Stimulated activated effector memory CD8-positive, alpha-beta T cell treated with anti-CD3 and anti-CD28 coated beads, Interleukin-12 subunit alpha, Interleukin-12 subunit beta, amount 100 ng/mL, for 72 hours (primary cell): Measurements from ENCODE around the gene ARFGEF3.

Experiments used
- ATAC-seq: fragments of 150-1000 bp; cut with Tn5 transposase; 2 replicates; pipeline ENCODE4 v1.10.0; 2021
- DNase-seq, 2 donors: peaks; one replicate each; pipeline ENCODE4 v3.0.0; 2021 to 2022; ENCODE audit warnings: low spot score in 2 of 2
- H3K27ac Mint-ChIP-seq: one replicate; pipeline ENCODE4 v1.8.0; 2022; ENCODE audit warnings: mild to moderate bottlenecking, mixed read lengths
- H3K36me3 Mint-ChIP-seq: one replicate; pipeline ENCODE4 v1.8.0; 2022; ENCODE audit warnings: mild to moderate bottlenecking, mixed read lengths
- H3K4me1 Mint-ChIP-seq: one replicate; pipeline ENCODE4 v1.8.0; 2022; ENCODE audit warnings: mixed read lengths
- H3K4me3 Mint-ChIP-seq: one replicate; pipeline ENCODE4 v1.8.0; 2022; ENCODE audit warnings: mild to moderate bottlenecking, mixed read lengths
- H3K9me3 Mint-ChIP-seq: one replicate; pipeline ENCODE4 v1.8.0; 2022; ENCODE audit warnings: mixed read lengths

Gene ARFGEF3

DNA sequence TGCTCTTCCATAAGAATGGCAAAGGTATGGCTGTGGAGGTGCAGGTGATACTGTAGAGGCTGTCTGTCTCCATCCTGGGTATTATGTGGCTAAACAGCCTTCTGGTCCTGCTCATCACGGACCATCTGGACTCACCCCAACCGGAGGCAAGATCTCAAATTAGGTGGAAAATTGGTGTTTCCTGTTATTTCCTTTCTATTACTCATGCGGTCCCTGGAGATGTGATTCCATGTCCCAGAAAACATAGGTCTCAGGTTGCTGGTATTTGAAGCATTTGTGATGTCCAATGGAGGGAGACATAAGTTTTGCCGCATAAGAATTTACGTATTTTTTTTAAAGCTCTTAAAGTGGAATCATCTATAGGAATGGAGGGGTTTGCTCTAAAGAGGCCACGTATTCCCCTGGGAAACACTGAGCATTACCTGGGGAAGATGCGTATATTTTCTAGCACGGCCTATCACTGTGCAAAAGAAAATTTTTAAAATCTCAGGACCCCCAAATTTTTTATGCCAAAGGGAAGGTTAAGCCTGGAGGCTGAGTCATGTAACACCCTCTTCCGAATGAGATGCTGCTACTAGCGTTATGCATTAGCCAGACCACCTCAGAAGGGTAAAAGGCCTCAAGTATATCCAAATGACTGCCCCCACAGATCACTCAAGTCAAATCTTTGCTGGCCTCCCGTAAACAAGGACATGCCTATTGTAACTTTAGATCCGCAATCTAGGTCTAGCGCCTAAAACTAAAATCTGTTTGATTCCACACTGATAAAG is 78.9 kb downstream of the ARFGEF3 start:
- no peak overlapping the region for H3K27ac Mint-ChIP-seq
- H3K4me3 Mint-ChIP-seq, result no peak overlapping the region
- ATAC-seq (no peak), DNase-seq (no peak)
- no peaks in the 10 kb centered on the region for H3K9me3 Mint-ChIP-seq
- H3K4me1 Mint-ChIP-seq, result no peaks in the 10 kb centered on the region
- no peaks in the 10 kb centered on the region for H3K36me3 Mint-ChIP-seq

DNA sequence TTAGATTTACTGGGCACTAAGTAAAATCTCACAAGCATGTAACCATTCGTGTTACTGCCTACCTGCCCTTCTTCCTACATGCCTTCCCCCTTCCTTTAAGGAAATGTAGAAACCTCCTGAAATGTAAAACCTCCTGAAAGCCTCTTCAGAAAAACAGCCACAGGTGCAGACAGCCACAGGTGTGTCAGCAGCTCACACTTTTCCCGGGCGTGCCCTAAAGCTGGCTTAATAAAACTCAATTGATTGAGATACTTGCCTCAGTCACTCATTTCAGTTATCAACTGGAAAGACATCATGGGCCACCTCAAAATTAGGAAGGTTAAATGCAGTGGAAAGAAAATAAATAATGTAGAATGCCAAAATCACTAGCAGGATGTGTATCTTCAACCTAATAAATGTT is 79.6 kb downstream of the ARFGEF3 start:
- ATAC-seq, result no peak
- no peaks in the 10 kb centered on the region for H3K4me1 Mint-ChIP-seq

DNA sequence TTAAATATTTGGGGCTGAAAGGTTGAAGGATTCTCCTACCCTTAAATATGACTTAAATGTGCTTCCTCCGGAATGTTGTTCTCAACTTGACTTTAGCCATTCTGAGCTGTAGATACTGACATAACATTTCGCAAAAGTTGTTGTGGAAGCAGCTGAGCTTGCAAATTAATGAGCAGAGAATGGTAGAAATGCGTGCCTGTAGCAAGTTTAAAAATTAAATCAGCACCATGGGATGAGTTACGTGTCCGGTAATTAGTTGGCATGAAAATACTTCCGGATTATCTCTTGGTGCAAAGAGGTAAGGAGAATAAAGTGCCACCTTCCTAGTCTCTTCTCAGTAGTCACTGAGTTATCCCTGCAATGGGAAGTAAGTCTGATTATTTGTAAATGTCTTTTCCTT is 80.2 kb downstream of the ARFGEF3 start:
- ATAC-seq (no peak), DNase-seq (no peak)
- Mint-ChIP-seq H3K4me3 (no peak overlapping the region), H3K4me1 (no peaks in the 10 kb centered on the region), H3K36me3 (no peaks in the 10 kb centered on the region), H3K9me3 (no peaks in the 10 kb centered on the region), H3K27ac (no peak overlapping the region)

More for the DNA sequence above, 79.6 kb downstream of the ARFGEF3 start:
- Mint-ChIP-seq H3K9me3 (no peaks in the 10 kb centered on the region), H3K27ac (no peak overlapping the region), H3K4me3 (no peak overlapping the region), H3K36me3 (no peaks in the 10 kb centered on the region)
- DNase-seq, result no peak

DNA sequence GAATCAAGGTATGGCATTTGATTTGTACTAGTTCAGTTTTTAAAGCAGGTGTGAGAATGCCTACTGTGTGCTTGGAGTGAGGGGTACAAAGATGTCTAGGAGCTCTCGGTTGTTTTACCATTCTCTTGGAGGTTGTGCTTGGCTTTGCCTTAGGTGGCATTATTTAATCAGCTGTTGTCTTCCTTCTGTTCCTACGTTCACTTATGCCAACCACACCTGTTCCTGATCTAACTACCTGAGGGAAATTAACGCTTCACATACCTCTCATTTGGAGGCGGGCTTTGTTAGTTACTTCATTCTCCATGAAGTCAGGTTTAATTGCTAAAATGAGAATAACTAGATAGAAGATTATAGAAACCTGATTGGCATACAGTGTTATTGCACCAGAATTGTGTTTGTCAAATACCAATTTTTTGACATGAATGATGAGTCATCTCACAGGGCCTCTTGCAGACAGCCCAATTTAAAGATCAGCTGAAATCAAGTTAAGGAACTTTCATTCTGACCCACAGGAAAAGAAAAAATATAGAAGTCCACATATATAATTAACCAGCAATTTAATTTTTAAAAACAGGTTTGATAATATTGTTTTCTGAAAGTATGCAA is 81.4 kb downstream of the ARFGEF3 start:
- ATAC-seq, result no peak
- H3K4me3 Mint-ChIP-seq, result no peak overlapping the region
- DNase-seq, result no peak
- H3K9me3 Mint-ChIP-seq, result no peaks in the 10 kb centered on the region
- no peaks in the 10 kb centered on the region for H3K36me3 Mint-ChIP-seq
- H3K4me1 Mint-ChIP-seq, result no peaks in the 10 kb centered on the region
- H3K27ac Mint-ChIP-seq, result no peak overlapping the region

DNA sequence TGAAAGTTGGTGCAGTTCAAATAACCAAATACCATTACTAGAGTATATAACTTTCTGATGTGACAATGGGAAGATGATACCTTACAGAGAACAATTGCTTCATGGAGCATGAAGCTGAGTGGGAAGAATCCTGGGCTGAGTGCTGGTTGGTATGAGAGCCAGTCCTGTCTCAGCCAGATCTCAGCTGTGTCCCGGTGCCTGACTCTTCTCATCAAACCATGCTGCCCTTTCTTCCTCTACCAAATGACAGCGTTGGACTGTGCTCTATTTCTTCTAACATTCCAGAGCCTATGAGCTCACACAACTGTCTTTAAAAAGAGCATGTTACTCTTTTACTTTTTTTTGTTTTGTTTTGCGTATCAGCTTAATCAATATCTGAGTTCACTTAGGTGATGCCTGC is 84.0 kb downstream of the ARFGEF3 start:
- Mint-ChIP-seq H3K4me3 (no peak overlapping the region), H3K9me3 (no peaks in the 10 kb centered on the region), H3K36me3 (no peaks in the 10 kb centered on the region), H3K4me1 (no peaks in the 10 kb centered on the region), H3K27ac (no peak overlapping the region)
- ATAC-seq (no peak), DNase-seq (no peak)

DNA sequence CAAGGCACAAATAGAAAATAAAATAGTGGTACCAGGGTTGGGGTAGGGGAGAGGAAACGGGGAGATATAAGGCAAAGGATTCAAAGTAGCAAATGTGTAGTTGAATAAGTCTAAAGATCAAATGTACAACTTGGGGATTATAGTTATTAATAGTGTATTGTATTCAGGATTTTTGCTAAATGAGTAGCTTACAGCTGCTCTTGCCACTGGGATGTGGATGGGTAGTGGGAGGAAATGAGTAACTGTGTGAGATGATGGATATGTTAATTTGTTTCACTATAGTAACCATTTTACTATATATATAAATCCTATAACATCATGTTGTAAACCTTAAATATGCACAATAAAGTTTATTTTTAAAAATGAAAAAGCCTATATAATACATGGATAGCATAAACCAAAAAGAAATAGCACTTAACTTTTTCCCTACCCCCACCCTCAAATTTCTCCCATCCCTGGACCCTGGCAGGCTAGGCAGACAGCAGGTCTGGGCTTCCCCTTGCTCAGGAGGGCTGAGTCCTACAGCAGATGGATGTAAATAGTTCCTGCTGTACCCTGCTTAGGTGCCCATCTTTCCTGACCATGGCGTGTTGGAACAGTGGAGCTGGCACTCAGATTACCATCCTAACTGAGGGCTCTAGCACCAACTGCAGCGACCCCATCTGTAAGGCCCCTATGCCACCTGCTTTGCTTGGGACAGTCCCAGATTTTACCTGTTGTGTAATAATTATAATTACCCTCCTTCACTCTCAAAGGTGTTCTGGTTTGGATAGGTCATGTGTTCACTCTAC is 85.1 kb downstream of the ARFGEF3 start:
- Mint-ChIP-seq H3K27ac (no peak overlapping the region), H3K4me1 (no peaks in the 10 kb centered on the region), H3K4me3 (no peak overlapping the region), H3K36me3 (no peaks in the 10 kb centered on the region), H3K9me3 (no peaks in the 10 kb centered on the region)
- DNase-seq, result no peak
- ATAC-seq, result no peak

DNA sequence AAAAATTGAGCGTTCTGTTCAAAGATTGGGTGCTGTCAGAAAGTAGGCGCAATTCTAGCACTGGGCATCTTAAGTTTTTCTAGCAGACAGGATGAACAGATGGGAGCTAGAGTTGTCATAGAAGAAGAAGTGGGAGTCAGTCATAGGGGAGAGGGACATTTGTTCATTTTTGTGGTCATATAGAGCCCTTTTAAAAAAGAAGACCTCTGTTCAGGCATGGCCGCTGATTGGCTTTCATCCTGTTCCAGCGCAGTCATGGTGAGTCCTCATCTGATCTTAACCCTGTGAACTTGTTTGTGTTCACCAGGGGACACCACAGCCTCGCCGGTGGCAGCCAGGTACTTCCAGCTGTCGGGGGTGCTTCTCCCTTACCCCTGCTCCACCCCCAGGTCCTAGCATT is 86.3 kb downstream of the ARFGEF3 start:
- no peaks in the 10 kb centered on the region for H3K9me3 Mint-ChIP-seq
- H3K4me1 Mint-ChIP-seq, result no peaks in the 10 kb centered on the region
- no peaks in the 10 kb centered on the region for H3K36me3 Mint-ChIP-seq
- DNase-seq (no peak), ATAC-seq (no peak)
- H3K27ac Mint-ChIP-seq, result no peak overlapping the region
- no peak overlapping the region for H3K4me3 Mint-ChIP-seq

DNA sequence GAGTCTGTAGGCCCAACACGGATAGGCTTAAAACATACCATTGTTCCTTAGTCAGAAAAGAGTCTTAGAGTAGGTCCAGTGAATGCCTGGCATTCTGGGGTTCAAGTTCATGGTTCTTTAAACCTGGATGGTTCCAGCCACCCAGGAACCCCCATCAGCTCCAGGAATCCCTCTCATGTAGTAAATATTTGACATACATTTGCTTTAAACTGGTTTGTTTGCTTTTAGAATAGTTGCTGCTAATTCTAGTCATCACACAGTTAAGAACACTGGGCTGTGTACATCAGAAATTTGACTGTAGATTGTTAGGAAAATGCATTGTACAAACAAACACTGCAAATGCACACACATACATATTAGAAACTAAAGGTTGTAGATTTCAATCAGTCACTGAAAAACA is 87.1 kb downstream of the ARFGEF3 start:
- Mint-ChIP-seq H3K9me3 (no peaks in the 10 kb centered on the region), H3K4me1 (no peaks in the 10 kb centered on the region), H3K36me3 (peaks cover 4% of the 10 kb centered on the region), H3K27ac (no peak overlapping the region), H3K4me3 (no peak overlapping the region)
- no peak for ATAC-seq
- no peak for DNase-seq

DNA sequence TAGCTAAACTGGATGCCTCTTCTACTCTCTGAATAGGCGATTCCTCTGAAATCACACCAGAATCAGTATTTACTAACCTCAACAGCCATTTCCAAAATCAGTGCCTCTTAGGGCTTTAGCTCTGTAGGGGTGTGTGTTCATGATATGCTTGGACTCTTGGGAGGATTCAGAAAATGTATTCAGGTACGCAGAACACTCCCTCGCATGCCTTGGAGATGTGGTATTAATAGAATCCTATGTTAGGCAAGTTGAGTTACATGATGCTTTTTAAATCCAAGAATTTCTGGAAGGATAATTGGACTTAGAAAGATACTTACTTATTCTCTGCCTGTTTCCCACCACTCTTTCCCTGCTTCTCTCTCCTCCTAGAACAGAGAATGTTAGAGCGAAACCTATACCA is 88.3 kb downstream of the ARFGEF3 start:
- H3K36me3 Mint-ChIP-seq, result peaks cover 5% of the 10 kb centered on the region
- no peak for ATAC-seq
- H3K4me1 Mint-ChIP-seq, result no peaks in the 10 kb centered on the region
- H3K9me3 Mint-ChIP-seq, result no peaks in the 10 kb centered on the region
- no peak for DNase-seq
- H3K4me3 Mint-ChIP-seq, result no peak overlapping the region
- H3K27ac Mint-ChIP-seq, result no peak overlapping the region

DNA sequence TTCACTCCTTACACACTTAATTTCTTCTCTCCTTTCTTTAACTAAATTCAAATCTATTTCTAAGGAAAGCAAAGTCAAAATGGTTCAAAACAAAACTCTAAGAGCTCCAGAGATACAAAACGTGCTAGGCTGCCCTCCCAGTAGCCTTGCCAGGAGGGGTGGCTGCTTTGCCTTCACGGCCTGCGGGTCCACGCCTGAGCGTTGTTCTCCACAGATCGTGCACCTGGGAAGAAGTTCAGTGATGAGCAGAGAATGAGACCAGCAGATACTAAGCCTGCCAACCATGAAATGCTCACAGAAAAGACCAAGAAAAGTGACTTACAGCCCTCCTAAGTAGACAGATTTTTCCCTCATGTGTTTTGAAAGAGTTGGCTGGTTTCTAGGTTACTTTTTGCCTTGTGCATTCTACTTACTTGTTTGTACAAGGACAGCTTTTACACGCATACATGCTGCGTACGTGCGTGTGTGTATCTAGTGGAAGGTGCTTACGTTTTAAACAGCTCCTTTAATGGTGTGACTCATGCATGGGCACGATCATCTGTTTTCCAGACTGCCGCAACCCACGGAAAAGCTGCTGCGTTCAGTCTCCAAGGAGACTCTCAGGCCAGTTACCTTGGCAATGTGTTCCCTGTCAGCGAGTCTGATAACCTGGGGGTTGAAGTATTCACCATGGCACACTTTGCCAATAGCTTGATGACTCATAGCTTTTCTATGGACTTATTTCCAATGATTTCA is 88.9 kb downstream of the ARFGEF3 start:
- no peaks in the 10 kb centered on the region for H3K9me3 Mint-ChIP-seq

DNA sequence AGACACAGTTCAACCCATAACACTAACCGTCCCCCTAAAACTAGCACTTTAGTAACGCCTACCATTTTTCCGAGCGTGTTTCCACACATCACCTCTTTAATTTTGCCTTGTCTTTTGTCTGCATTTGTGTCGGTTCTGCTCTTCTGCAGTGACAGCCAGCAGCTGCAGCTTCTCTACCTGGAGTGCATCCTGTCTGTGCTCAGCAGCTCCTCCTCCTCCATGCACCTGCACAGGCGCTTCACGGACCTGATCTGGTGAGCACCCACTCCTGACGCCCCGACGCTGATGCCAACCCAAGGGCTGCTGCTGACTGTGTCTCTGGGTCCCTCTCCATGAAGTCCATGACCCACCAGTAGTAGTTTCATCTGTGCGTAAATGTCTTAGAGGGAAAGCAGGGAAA is 92.0 kb downstream of the ARFGEF3 start:
- DNase-seq (no peak), ATAC-seq (no peak)
- Mint-ChIP-seq H3K4me3 (no peak overlapping the region), H3K27ac (no peak overlapping the region), H3K36me3 (peaks cover 5% of the 10 kb centered on the region), H3K4me1 (no peaks in the 10 kb centered on the region), H3K9me3 (no peaks in the 10 kb centered on the region)

More for the DNA sequence above, 88.9 kb downstream of the ARFGEF3 start:
- Mint-ChIP-seq H3K4me1 (no peaks in the 10 kb centered on the region), H3K27ac (no peak overlapping the region), H3K4me3 (no peak overlapping the region), H3K36me3 (peaks cover 5% of the 10 kb centered on the region)
- DNase-seq (no peak), ATAC-seq (no peak)

DNA sequence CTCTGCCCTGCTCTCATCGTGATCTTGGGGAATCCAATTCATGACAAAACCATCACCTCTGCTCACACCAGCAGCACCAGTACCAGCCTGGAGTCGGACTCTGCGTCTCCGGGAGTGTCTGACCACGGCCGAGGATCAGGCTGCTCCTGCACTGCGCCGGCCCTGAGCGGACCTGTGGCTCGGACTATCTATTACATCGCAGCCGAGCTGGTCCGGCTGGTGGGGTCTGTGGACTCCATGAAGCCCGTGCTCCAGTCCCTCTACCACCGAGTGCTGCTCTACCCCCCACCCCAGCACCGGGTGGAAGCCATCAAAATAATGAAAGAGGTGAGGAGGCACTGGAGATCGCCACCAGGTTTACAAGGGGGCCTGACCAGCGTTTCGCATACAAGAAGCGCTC is 93.7 kb downstream of the ARFGEF3 start:
- DNase-seq (no peak), ATAC-seq (no peak)
- Mint-ChIP-seq H3K36me3 (peaks cover 5% of the 10 kb centered on the region), H3K4me1 (no peaks in the 10 kb centered on the region), H3K27ac (no peak overlapping the region), H3K9me3 (no peaks in the 10 kb centered on the region), H3K4me3 (no peak overlapping the region)

DNA sequence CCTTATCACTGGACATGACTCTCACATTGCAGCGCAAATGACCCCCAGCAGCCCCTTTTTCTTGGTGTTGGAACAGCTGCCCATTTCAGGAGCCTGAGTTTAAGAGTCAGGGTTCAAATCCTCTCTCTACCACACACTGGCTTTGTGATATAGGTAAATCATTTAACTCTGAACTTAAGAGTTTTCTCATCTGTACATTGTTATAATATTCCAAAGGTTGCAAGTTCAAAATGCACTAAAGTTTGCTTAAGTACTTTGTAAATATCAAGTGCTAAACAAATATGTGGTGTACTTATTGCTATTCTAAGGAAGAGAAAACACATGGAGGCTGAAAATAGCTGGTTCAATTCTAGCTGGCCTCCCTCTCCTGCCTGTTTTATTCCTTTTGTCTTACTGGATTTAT is 95.9 kb downstream of the ARFGEF3 start:
- H3K9me3 Mint-ChIP-seq, result no peaks in the 10 kb centered on the region
- H3K27ac Mint-ChIP-seq, result no peak overlapping the region
- DNase-seq, result no peak

DNA sequence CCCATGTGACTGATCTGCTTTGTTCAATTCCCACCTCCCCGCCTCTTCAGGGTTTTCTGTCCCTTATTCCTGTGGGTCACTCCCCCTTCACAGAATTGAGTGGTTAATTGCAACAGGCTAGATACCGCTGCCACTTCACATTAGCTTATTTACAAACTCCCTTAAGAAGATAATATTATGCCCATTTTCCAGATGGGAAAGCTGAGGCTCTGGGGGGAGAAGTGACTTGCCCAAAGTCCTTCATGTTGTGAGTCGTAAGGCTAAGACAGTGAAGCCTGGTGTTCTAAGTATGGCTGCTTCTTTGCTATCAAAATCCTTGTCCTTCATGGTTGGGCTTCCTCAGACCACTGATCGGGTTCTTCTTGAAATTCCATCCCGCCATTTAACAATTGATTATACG is 96.5 kb downstream of the ARFGEF3 start:
- no peaks in the 10 kb centered on the region for H3K9me3 Mint-ChIP-seq
- peaks cover 5% of the 10 kb centered on the region for H3K36me3 Mint-ChIP-seq
- DNase-seq, result no peak
- no peak for ATAC-seq
- H3K4me1 Mint-ChIP-seq, result no peaks in the 10 kb centered on the region
- no peak overlapping the region for H3K4me3 Mint-ChIP-seq
- H3K27ac Mint-ChIP-seq, result no peak overlapping the region

More for the DNA sequence above, 95.9 kb downstream of the ARFGEF3 start:
- ATAC-seq, result no peak
- no peaks in the 10 kb centered on the region for H3K4me1 Mint-ChIP-seq
- H3K36me3 Mint-ChIP-seq, result peaks cover 5% of the 10 kb centered on the region
- H3K4me3 Mint-ChIP-seq, result no peak overlapping the region

DNA sequence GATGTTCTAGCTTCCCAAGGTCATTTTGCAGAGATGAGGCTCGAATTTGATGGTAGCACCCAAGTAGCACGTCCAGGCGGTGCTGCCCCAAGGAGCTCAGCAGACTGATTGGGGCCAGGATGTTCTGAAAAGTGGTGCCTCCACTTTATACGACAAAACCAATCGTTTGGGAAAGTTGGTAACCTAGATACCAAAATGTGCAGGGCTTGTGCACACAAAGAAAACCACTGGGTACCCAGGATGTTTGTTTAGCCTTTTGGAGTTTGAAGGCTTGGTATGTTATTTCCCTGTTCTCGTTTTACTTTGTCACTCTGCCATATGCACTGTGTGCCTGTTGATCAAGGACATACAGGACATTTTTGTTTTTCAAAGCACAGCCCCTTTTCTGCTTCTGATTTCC is 97.3 kb downstream of the ARFGEF3 start:
- DNase-seq, result no peak
- H3K36me3 Mint-ChIP-seq, result no peaks in the 10 kb centered on the region
- no peak overlapping the region for H3K27ac Mint-ChIP-seq
- no peak for ATAC-seq
- H3K9me3 Mint-ChIP-seq, result no peaks in the 10 kb centered on the region
- no peaks in the 10 kb centered on the region for H3K4me1 Mint-ChIP-seq
- no peak overlapping the region for H3K4me3 Mint-ChIP-seq
